MM.1S (cell line): ENCODE data around the gene INPP5D.

Experiments used
- DNase-seq: peaks from one replicate; pipeline ENCODE4 v3.0.0-alpha.2; 2015
- H2AFZ ChIP-seq: fragments of 300-600 bp; sonication (generic); 2 replicates; pipeline ENCODE4 v1.6.0; 2016; ENCODE audit warnings: antibody characterized with exemption, low read length
- H3F3A ChIP-seq: fragments of 300-600 bp; sonication (generic); 2 replicates; pipeline ENCODE4 v1.6.1; 2016; ENCODE audit warnings: mild to moderate bottlenecking, antibody characterized with exemption, low read length, moderate library complexity, mixed read lengths; ENCODE audit not compliant: insufficient read depth
- H3K27ac ChIP-seq: fragments of 300-600 bp; sonication (generic); 2 replicates; pipeline ENCODE4 v1.5.1; 2016; ENCODE audit warnings: mild to moderate bottlenecking, low read length
- H3K27me3 ChIP-seq: fragments of 300-600 bp; sonication (generic); replicated peaks from 2 replicates; pipeline ENCODE4 v1.6.0; 2016; ENCODE audit warnings: low read length; ENCODE audit not compliant: insufficient read depth
- H3K36me3 ChIP-seq: fragments of 300-600 bp; sonication (generic); replicated peaks from 2 replicates; pipeline ENCODE4 v1.6.1; 2016; ENCODE audit warnings: mild to moderate bottlenecking, low read length, mixed read lengths; ENCODE audit not compliant: insufficient read depth
- H3K4me1 ChIP-seq: fragments of 300-600 bp; sonication (generic); 2 replicates; pipeline ENCODE4 v1.6.1; 2016; ENCODE audit warnings: low read length, mixed read lengths
- H3K4me2 ChIP-seq: fragments of 300-600 bp; sonication (generic); 2 replicates; pipeline ENCODE4 v1.6.0; 2016; ENCODE audit warnings: low read depth, low read length
- H3K4me3 ChIP-seq: fragments of 300-600 bp; sonication (generic); 2 replicates; pipeline ENCODE4 v1.5.1; 2016; ENCODE audit warnings: low read length, mixed read lengths
- H3K79me2 ChIP-seq: fragments of 300-600 bp; sonication (generic); 2 replicates; pipeline ENCODE4 v1.6.1; 2016; ENCODE audit warnings: mixed run types, low read length, mixed read lengths
- H3K9ac ChIP-seq: fragments of 300-600 bp; sonication (generic); 2 replicates; pipeline ENCODE4 v1.6.1; 2016; ENCODE audit warnings: low read length, mixed read lengths
- H3K9me2 ChIP-seq: fragments of 300-600 bp; sonication (generic); replicated peaks from 2 replicates; pipeline ENCODE4 v1.6.1; 2016; ENCODE audit warnings: mild to moderate bottlenecking, low read length, mixed read lengths; ENCODE audit not compliant: insufficient read depth
- H3K9me3 ChIP-seq: fragments of 300-600 bp; sonication (generic); replicated peaks from 2 replicates; pipeline ENCODE4 v1.6.1; 2016; ENCODE audit warnings: mild to moderate bottlenecking, low read length, mixed read lengths; ENCODE audit not compliant: insufficient read depth
- H4K20me1 ChIP-seq: fragments of 300-600 bp; sonication (generic); 2 replicates; pipeline ENCODE4 v1.6.1; 2016; ENCODE audit warnings: mild to moderate bottlenecking, low read length, moderate library complexity, mixed read lengths; ENCODE audit not compliant: insufficient read depth
- CTCF ChIP-seq: fragments of 300-600 bp; sonication (generic); IDR thresholded peaks from 2 replicates; pipeline ENCODE4 v1.5.1; 2016; ENCODE audit warnings: antibody characterized with exemption, low read length, mixed read lengths
- EZH2 ChIP-seq: fragments of 300-600 bp; sonication (generic); optimal IDR thresholded peaks from 2 replicates; pipeline ENCODE3; 2017; ENCODE audit warnings: low read depth, mild to moderate bottlenecking, antibody characterized with exemption, low read length, mixed read lengths
- EZH2phosphoT487 ChIP-seq: fragments of 300-600 bp; sonication (generic); IDR thresholded peaks from 2 replicates; pipeline ENCODE4 v1.6.1; 2018; ENCODE audit warnings: antibody characterized with exemption, low read length

Gene INPP5D

GRCh38 chr2:233242231-233242927 lies 182.2 kb downstream of the INPP5D start:
- Histone ChIP-seq H2AFZ (no peak overlapping the region), H3K4me1 (peaks cover 4% of the 10 kb centered on the region), H3K9me3 (no peaks in the 10 kb centered on the region), H3K4me3 (no peak overlapping the region), H4K20me1 (no peaks in the 10 kb centered on the region), H3K9me2 (no peaks in the 10 kb centered on the region), H3F3A (0 out of 2 replicates have a peak, but pooled peaks cover 4% of the 10 kb centered on the region), H3K4me2 (no peak overlapping the region), H3K79me2 (no peaks in the 10 kb centered on the region), H3K27me3 (no peaks in the 10 kb centered on the region), H3K9ac (no peak overlapping the region), H3K36me3 (no peaks in the 10 kb centered on the region), H3K27ac (no peak overlapping the region)
- no peak for TF ChIP-seq CTCF
- no peak for TF ChIP-seq EZH2
- no peak for TF ChIP-seq EZH2phosphoT487
- no peak for DNase-seq

- H3K79me2 ChIP-seq, result no peaks in the 10 kb centered on the region
- H3K27ac ChIP-seq, result no peak overlapping the region
- H3K4me2 ChIP-seq, result no peak overlapping the region
- peaks cover 4% of the 10 kb centered on the region for H3K4me1 ChIP-seq
- H2AFZ ChIP-seq, result no peak overlapping the region
- no peak overlapping the region for H3K9ac ChIP-seq
- TF ChIP-seq EZH2 (no peak), EZH2phosphoT487 (no peak)
- no peak overlapping the region for H3K4me3 ChIP-seq
- no peaks in the 10 kb centered on the region for H3K9me3 ChIP-seq
- H3K27me3 ChIP-seq, result no peaks in the 10 kb centered on the region
- H3F3A ChIP-seq, result 0 out of 2 replicates have a peak, but pooled peaks cover 4% of the 10 kb centered on the region
- H4K20me1 ChIP-seq, result no peaks in the 10 kb centered on the region
- H3K9me2 ChIP-seq, result no peaks in the 10 kb centered on the region
- H3K36me3 ChIP-seq, result no peaks in the 10 kb centered on the region
- no peak for DNase-seq
These were observed 183.2 kb downstream of the INPP5D start for GRCh38 chr2:233243348-233243747.

- no peak overlapping the region for H3K27ac ChIP-seq
- no peak overlapping the region for H2AFZ ChIP-seq
- H3K4me1 ChIP-seq, result peaks cover 4% of the 10 kb centered on the region
These were observed 184.7 kb downstream of the INPP5D start for GRCh38 chr2:233244818-233245217.

More at GRCh38 chr2:233244818-233245217, 184.7 kb downstream of the INPP5D start:
- H3K4me2 ChIP-seq, result no peak overlapping the region
- H3K27me3 ChIP-seq, result no peaks in the 10 kb centered on the region
- H3K36me3 ChIP-seq, result no peaks in the 10 kb centered on the region
- TF ChIP-seq EZH2phosphoT487, result no peak
- TF ChIP-seq CTCF, result no peak
- no peak for TF ChIP-seq EZH2
- H3K9ac ChIP-seq, result no peak overlapping the region
- H3K79me2 ChIP-seq, result no peaks in the 10 kb centered on the region
- H3F3A ChIP-seq, result 0 out of 2 replicates have a peak, but pooled peaks cover 4% of the 10 kb centered on the region
- no peaks in the 10 kb centered on the region for H3K9me3 ChIP-seq
- no peak overlapping the region for H3K4me3 ChIP-seq
- no peak for DNase-seq
- no peaks in the 10 kb centered on the region for H3K9me2 ChIP-seq
- H4K20me1 ChIP-seq, result no peaks in the 10 kb centered on the region
